Astrocyte (in vitro differentiated cells and primary cell): ENCODE data around the gene CEP128.

Experiments used
- CTCF ChIP-seq: IDR thresholded peaks from 2 replicates; pipeline ENCODE4 v1.5.1; 2011; ENCODE audit warnings: low read depth, mild to moderate bottlenecking, inconsistent platforms, low read length, moderate library complexity; ENCODE audit not compliant: insufficient read depth
- EZH2 ChIP-seq: IDR thresholded peaks from 2 replicates; pipeline ENCODE4 v1.6.1; 2012; ENCODE audit warnings: mild to moderate bottlenecking, low read length, inconsistent platforms; ENCODE audit not compliant: insufficient read depth

DNA sequence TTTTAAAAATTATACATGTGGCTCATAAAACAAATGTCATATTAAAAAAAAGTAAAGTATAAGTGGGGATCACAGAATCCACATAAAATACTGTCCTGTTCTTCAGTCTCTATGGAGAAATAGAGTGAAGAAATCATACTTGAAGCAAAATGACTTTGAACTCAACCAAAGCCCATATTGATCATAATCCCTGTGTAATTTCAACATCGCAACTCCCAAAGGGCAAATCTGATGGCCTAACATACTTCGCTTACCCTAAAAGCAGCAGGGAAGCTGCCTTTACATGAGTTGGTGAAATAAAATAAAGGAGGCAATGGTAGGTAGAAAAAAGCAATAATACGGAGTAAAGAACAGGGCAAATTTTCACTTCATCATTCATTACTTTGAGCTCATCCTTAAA lies 101.8 kb downstream of the CEP128 start:
- TF ChIP-seq CTCF (no peak), EZH2 (no peak)
